Measurements from ENCODE around the gene AAMDC.
"Not testable (repeated sequence)": the region's sequence is repeated elsewhere in the genome, so short reads cannot be mapped to it uniquely, and the experiment has no call there.

The AAMDC gene

GRCh38 chr11:77822126-77822525, 1.2 kb downstream of the AAMDC start:
- not testable (repeated sequence) for DNase-seq

- DNase-seq: no peak
Measured at GRCh38 chr11:77823775-77824174, 2.8 kb downstream of the AAMDC start.

GRCh38 chr11:77828926-77829325, 8.0 kb downstream of the AAMDC start:
- no peak for DNase-seq

GRCh38 chr11:77833302-77833701, 12.4 kb downstream of the AAMDC start:
- no peak for DNase-seq

GRCh38 chr11:77842441-77843121, 21.6 kb downstream of the AAMDC start:
- DNase-seq: no peak

GRCh38 chr11:77843700-77844099, 22.8 kb downstream of the AAMDC start:
- DNase-seq: not testable (repeated sequence)

- no peak for DNase-seq
Measured at GRCh38 chr11:77851503-77851902, 30.6 kb downstream of the AAMDC start.

GRCh38 chr11:77854838-77855237, 33.9 kb downstream of the AAMDC start:
- DNase-seq: no peak

GRCh38 chr11:77857906-77858457, 37.0 kb downstream of the AAMDC start:
- not testable (repeated sequence) for DNase-seq

- DNase-seq: not testable (repeated sequence)
Measured at GRCh38 chr11:77861444-77861843, 40.5 kb downstream of the AAMDC start.

GRCh38 chr11:77865805-77866204, 44.9 kb downstream of the AAMDC start:
- DNase-seq: no peak

GRCh38 chr11:77866336-77866735, 45.4 kb downstream of the AAMDC start:
- no peak for DNase-seq

- DNase-seq: no peak
Measured at GRCh38 chr11:77868744-77869143, 47.8 kb downstream of the AAMDC start.

GRCh38 chr11:77871855-77872254, 50.9 kb downstream of the AAMDC start:
- DNase-seq: no peak

- no peak for DNase-seq
Measured at GRCh38 chr11:77873345-77873744, 52.4 kb downstream of the AAMDC start.

- DNase-seq: no peak
Measured at GRCh38 chr11:77874206-77874605, 53.3 kb downstream of the AAMDC start.

GRCh38 chr11:77876045-77876444, 55.1 kb downstream of the AAMDC start:
- no peak for DNase-seq

- DNase-seq: not testable (repeated sequence)
Measured at GRCh38 chr11:77878247-77878646, 57.3 kb downstream of the AAMDC start.

GRCh38 chr11:77879218-77879617, 58.3 kb downstream of the AAMDC start:
- DNase-seq: no peak

GRCh38 chr11:77882396-77882795, 61.5 kb downstream of the AAMDC start:
- no peak for DNase-seq

GRCh38 chr11:77883775-77884174, 62.8 kb downstream of the AAMDC start:
- no peak for DNase-seq

- no peak for DNase-seq
Measured at GRCh38 chr11:77884186-77884828, 63.4 kb downstream of the AAMDC start.

GRCh38 chr11:77884829-77885190, 63.9 kb downstream of the AAMDC start:
- no peak for DNase-seq

GRCh38 chr11:77886401-77886800, 65.5 kb downstream of the AAMDC start:
- DNase-seq: no peak

GRCh38 chr11:77889045-77889444, 68.1 kb downstream of the AAMDC start:
- DNase-seq: not testable (repeated sequence)
